ENCODE results near the gene FBLN5. TPM values are rescaled to one million over a fixed set of nuclear protein-coding genes. Genes with fewer than 3 reads are reported as not detected.

Gene FBLN5
- total RNA-seq = 3.0 TPM
- polyA plus RNA-seq = 10 to 100 TPM; 10.6 to 21.9 (median 21.0) TPM

DNA sequence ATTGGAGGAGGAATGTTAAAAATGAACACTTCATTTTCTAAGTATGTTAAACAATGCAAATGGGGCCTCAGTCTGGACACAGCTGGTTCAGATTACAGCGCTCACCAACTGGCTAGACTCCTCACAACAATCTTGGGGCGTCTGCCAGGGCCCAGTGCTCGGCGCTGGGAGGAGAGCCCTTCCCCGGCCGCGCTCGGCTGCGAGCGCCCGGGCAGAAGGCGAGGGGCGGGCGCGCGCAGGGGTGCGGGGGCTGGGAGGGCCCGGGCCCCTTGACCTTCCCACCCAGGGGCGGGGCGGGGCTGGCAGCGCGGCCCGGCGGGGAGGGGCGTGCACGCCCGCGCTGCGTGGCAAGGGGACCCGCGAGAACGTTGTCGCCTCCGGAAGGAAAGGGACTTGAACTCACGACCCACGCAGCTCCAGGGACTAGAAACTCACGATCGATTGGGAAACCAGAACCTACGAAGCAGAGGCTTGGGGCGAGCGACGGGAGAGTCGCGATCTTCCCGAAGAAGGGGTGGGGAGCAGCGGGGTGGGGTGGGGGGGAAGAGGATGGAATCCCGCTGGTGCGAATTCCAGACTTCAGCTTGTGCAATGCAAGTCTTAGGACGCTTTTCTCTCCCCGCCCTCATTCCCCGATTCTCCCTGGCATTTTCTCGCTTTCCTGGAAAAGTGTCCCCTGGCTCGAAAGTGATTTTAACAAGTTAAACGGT lies at the start of gene FBLN5:
FBLN5 (minus strand) TSS at position 220 of the 710 bp plus-strand sequence. CDS start 465 bp downstream, outside the sequence.
- peaks cover 60% of the 10 kb centered on the region for H3K27me3 Mint-ChIP-seq
- peaks cover 0 to 21% (median 12%) of the 10 kb centered on the region in 4 donors for H3K4me1 Mint-ChIP-seq
- no peaks in the 10 kb centered on the region for H3K9me3 Mint-ChIP-seq
- H3K36me3 Mint-ChIP-seq = no peaks in the 10 kb centered on the region
- Histone ChIP-seq H3K27me3 (ENCODE audit: control insufficient read depth, insufficient read depth, low read length) (peaks cover 13% of the 10 kb centered on the region), H3K4me1 (ENCODE audit: control insufficient read depth, insufficient read depth, low read length, poor library complexity, severe bottlenecking) (peaks cover 15% of the 10 kb centered on the region), H3K27ac (ENCODE audit: insufficient read depth, low read length, poor library complexity, severe bottlenecking) (no peak within 1 kb of the TSS), H3K4me3 (ENCODE audit: low read depth, low read length) (peak within 1 kb of the TSS; percentile 70), H3K9me3 (ENCODE audit: control insufficient read depth in 2 of 2, low read length in 2 of 2) (no peaks in the 10 kb centered on the region), H3K36me3 (ENCODE audit: control insufficient read depth, insufficient read depth, low read length) (no peaks in the 10 kb centered on the region)
- DNase-seq = peak in 1 of 3 donors; percentile 24
- ATAC-seq (ENCODE audit: low read depth in 2 of 2) = peak; percentile 34 to 52
- peak within 1 kb of the TSS in 2 of 3 donors; percentile 18 to 27 for H3K27ac Mint-ChIP-seq
- peak within 1 kb of the TSS; percentile 48 to 90 (median 87) for H3K4me3 Mint-ChIP-seq

GRCh38 chr14:91996948-91997371 lies 49.5 kb upstream of the FBLN5 start:
- peak overlapping the region in 1 of 4 donors; percentile 34 for H3K4me3 Mint-ChIP-seq
- ATAC-seq (ENCODE audit: low read depth in 2 of 2) (peak; percentile 61 to 71), DNase-seq (peak in 2 of 3 donors; percentile 55 to 75)
- peaks cover 40% of the 10 kb centered on the region for H3K4me1 ChIP-seq (ENCODE audit: control insufficient read depth, insufficient read depth, low read length, poor library complexity, severe bottlenecking)
- no peaks in the 10 kb centered on the region for H3K27me3 Mint-ChIP-seq
- no peak overlapping the region for H3K27ac ChIP-seq (ENCODE audit: insufficient read depth, low read length, poor library complexity, severe bottlenecking)
- H3K4me3 ChIP-seq (ENCODE audit: low read depth, low read length) = no peak overlapping the region
- peak overlapping the region in 2 of 3 donors; percentile 39 to 80 for H3K27ac Mint-ChIP-seq
- H3K9me3 Mint-ChIP-seq = no peaks in the 10 kb centered on the region
- H3K4me1 Mint-ChIP-seq = peaks cover 31 to 51% (median 41%) of the 10 kb centered on the region in 4 donors
- H3K9me3 ChIP-seq (ENCODE audit: control insufficient read depth in 2 of 2, low read length in 2 of 2) = no peaks in the 10 kb centered on the region
- H3K36me3 Mint-ChIP-seq = peaks cover 27% of the 10 kb centered on the region
- H3K36me3 ChIP-seq (ENCODE audit: control insufficient read depth, insufficient read depth, low read length) = peaks cover 17% of the 10 kb centered on the region
- H3K27me3 ChIP-seq (ENCODE audit: control insufficient read depth, insufficient read depth, low read length) = no peaks in the 10 kb centered on the region

- H3K36me3 ChIP-seq (ENCODE audit: control insufficient read depth, insufficient read depth, low read length) = peaks cover 70% of the 10 kb centered on the region
- Mint-ChIP-seq H3K9me3 (no peaks in the 10 kb centered on the region), H3K27ac (peak overlapping the region in 2 of 3 donors; percentile 28 to 68), H3K4me1 (peaks cover 18 to 44% (median 34%) of the 10 kb centered on the region in 4 donors), H3K27me3 (no peaks in the 10 kb centered on the region), H3K4me3 (no peak overlapping the region), H3K36me3 (peaks cover 66% of the 10 kb centered on the region)
- H3K27ac ChIP-seq (ENCODE audit: insufficient read depth, low read length, poor library complexity, severe bottlenecking) = no peak overlapping the region
- peaks cover 4% of the 10 kb centered on the region for H3K4me1 ChIP-seq (ENCODE audit: control insufficient read depth, insufficient read depth, low read length, poor library complexity, severe bottlenecking)
- no peak overlapping the region for H3K4me3 ChIP-seq (ENCODE audit: low read depth, low read length)
- no peak for DNase-seq
- no peak for ATAC-seq (ENCODE audit: low read depth in 2 of 2)
- H3K9me3 ChIP-seq (ENCODE audit: control insufficient read depth in 2 of 2, low read length in 2 of 2) = no peaks in the 10 kb centered on the region
- no peaks in the 10 kb centered on the region for H3K27me3 ChIP-seq (ENCODE audit: control insufficient read depth, insufficient read depth, low read length)
Observed at GRCh38 chr14:91987192-91987591, 39.7 kb upstream of the FBLN5 start.

DNA sequence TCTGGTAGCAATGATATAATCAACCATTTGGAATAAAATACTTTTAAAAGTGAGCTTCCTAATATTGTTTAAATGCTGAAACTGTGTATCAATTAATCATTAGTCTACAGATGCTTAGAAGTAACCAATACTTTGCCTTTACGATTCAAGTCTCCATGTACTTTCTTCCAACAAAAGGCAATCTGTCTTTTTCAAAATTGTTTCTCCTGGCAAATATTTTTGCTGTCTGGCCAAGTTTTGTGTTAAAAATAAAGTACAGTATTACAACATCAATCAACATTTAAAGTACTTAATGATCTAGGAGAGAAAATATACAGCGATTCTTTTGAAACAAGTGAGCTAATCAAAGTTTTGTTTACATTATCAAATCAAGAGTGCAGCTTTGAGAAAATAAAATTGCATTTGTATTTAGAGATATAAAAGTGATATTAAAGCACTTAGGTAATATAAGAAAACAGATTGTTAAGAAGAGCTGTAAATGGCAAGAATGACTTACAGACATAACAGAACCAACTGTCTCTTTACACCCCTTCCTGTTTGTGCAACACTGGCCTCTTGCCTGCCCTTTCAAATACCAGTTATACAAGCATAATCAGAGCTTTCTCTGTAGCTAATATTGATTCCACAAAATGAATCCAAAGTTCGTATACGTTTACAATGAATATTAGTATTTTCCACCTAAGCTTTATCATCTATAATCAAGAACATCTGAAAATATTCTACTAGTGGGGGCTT lies 38.2 kb upstream of the FBLN5 start:
- H3K4me1 Mint-ChIP-seq = peaks cover 18 to 44% (median 34%) of the 10 kb centered on the region in 4 donors
- peaks cover 58% of the 10 kb centered on the region for H3K36me3 ChIP-seq (ENCODE audit: control insufficient read depth, insufficient read depth, low read length)
- H3K27ac Mint-ChIP-seq = peak overlapping the region in 1 of 3 donors; percentile 45
- DNase-seq (peak in 1 of 3 donors; percentile 42), ATAC-seq (ENCODE audit: low read depth in 2 of 2) (no peak)
- no peaks in the 10 kb centered on the region for H3K9me3 ChIP-seq (ENCODE audit: control insufficient read depth in 2 of 2, low read length in 2 of 2)
- H3K9me3 Mint-ChIP-seq = no peaks in the 10 kb centered on the region
- no peak overlapping the region for H3K4me3 Mint-ChIP-seq
- H3K27ac ChIP-seq (ENCODE audit: insufficient read depth, low read length, poor library complexity, severe bottlenecking) = no peak overlapping the region
- no peaks in the 10 kb centered on the region for H3K27me3 ChIP-seq (ENCODE audit: control insufficient read depth, insufficient read depth, low read length)
- H3K4me1 ChIP-seq (ENCODE audit: control insufficient read depth, insufficient read depth, low read length, poor library complexity, severe bottlenecking) = peaks cover 4% of the 10 kb centered on the region
- H3K4me3 ChIP-seq (ENCODE audit: low read depth, low read length) = no peak overlapping the region
- no peaks in the 10 kb centered on the region for H3K27me3 Mint-ChIP-seq
- H3K36me3 Mint-ChIP-seq = peaks cover 62% of the 10 kb centered on the region

DNA sequence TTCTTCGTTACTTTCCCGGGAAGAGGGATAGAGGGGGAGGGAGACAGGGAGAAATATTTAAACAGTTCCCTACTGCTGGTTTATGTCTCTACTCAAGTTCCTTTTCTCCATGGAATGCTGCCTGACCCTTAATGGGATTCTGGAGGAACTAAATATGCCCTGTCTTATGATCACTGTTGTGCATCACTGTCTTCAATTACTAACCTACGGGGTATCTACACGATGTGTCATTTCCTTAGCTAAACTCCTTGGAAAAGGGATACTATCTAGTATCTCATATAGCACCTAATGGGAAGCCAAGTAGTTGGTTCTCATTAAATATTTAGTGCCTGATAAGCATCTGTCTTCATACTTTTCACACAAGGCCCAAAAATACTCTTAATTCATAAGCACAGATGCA lies 37.5 kb upstream of the FBLN5 start:
- H3K27ac ChIP-seq (ENCODE audit: insufficient read depth, low read length, poor library complexity, severe bottlenecking) = no peak overlapping the region
- no peaks in the 10 kb centered on the region for H3K9me3 ChIP-seq (ENCODE audit: control insufficient read depth in 2 of 2, low read length in 2 of 2)
- Mint-ChIP-seq H3K36me3 (peaks cover 69% of the 10 kb centered on the region), H3K9me3 (no peaks in the 10 kb centered on the region), H3K27me3 (no peaks in the 10 kb centered on the region), H3K4me1 (peaks cover 23 to 50% (median 39%) of the 10 kb centered on the region in 4 donors), H3K27ac (peak overlapping the region in 1 of 3 donors; percentile 45), H3K4me3 (no peak overlapping the region)
- H3K4me1 ChIP-seq (ENCODE audit: control insufficient read depth, insufficient read depth, low read length, poor library complexity, severe bottlenecking) = peaks cover 4% of the 10 kb centered on the region
- no peaks in the 10 kb centered on the region for H3K27me3 ChIP-seq (ENCODE audit: control insufficient read depth, insufficient read depth, low read length)
- DNase-seq (no peak), ATAC-seq (ENCODE audit: low read depth in 2 of 2) (no peak)
- H3K4me3 ChIP-seq (ENCODE audit: low read depth, low read length) = no peak overlapping the region
- H3K36me3 ChIP-seq (ENCODE audit: control insufficient read depth, insufficient read depth, low read length) = peaks cover 53% of the 10 kb centered on the region

- H3K9me3 ChIP-seq (ENCODE audit: control insufficient read depth in 2 of 2, low read length in 2 of 2) = no peaks in the 10 kb centered on the region
- peaks cover 51% of the 10 kb centered on the region for H3K36me3 ChIP-seq (ENCODE audit: control insufficient read depth, insufficient read depth, low read length)
- H3K4me1 ChIP-seq (ENCODE audit: control insufficient read depth, insufficient read depth, low read length, poor library complexity, severe bottlenecking) = peaks cover 4% of the 10 kb centered on the region
- no peak overlapping the region for H3K4me3 Mint-ChIP-seq
- peaks cover 29 to 48% (median 35%) of the 10 kb centered on the region in 4 donors for H3K4me1 Mint-ChIP-seq
- no peaks in the 10 kb centered on the region for H3K9me3 Mint-ChIP-seq
- H3K4me3 ChIP-seq (ENCODE audit: low read depth, low read length) = no peak overlapping the region
- H3K27me3 ChIP-seq (ENCODE audit: control insufficient read depth, insufficient read depth, low read length) = no peaks in the 10 kb centered on the region
- DNase-seq (no peak), ATAC-seq (ENCODE audit: low read depth in 2 of 2) (no peak)
- H3K27ac ChIP-seq (ENCODE audit: insufficient read depth, low read length, poor library complexity, severe bottlenecking) = no peak overlapping the region
- peak overlapping the region in 1 of 3 donors; percentile 54 for H3K27ac Mint-ChIP-seq
- no peaks in the 10 kb centered on the region for H3K27me3 Mint-ChIP-seq
- H3K36me3 Mint-ChIP-seq = peaks cover 71% of the 10 kb centered on the region
Observed at GRCh38 chr14:91983588-91983987, 36.1 kb upstream of the FBLN5 start.

DNA sequence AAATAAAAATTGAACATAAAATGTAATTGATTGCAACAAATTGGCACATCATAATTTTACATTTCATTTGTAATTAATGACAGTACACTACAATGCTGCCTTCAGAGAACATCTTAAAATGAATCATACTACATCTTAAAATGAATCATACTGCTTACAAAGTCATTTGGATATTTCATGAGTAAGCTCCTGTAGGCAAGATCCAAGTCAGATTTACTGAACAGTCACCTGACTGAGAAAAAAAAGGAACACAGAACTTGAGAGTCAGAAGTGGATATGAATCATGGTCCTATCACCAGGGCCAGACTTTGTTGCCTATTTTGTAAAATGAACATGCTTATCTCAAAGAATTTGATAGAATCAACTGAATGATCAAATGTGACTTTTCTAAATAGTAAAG lies 32.7 kb upstream of the FBLN5 start:
- no peak overlapping the region for H3K27ac ChIP-seq (ENCODE audit: insufficient read depth, low read length, poor library complexity, severe bottlenecking)
- H3K36me3 Mint-ChIP-seq = peaks cover 56% of the 10 kb centered on the region
- H3K4me3 ChIP-seq (ENCODE audit: low read depth, low read length) = no peak overlapping the region
- H3K36me3 ChIP-seq (ENCODE audit: control insufficient read depth, insufficient read depth, low read length) = peaks cover 35% of the 10 kb centered on the region
- peak overlapping the region in 1 of 3 donors; percentile 77 for H3K27ac Mint-ChIP-seq
- DNase-seq (peak in 1 of 3 donors; percentile 61), ATAC-seq (ENCODE audit: low read depth in 2 of 2) (peak; percentile 64 to 82)
- peaks cover 21 to 34% (median 26%) of the 10 kb centered on the region in 4 donors for H3K4me1 Mint-ChIP-seq
- H3K4me1 ChIP-seq (ENCODE audit: control insufficient read depth, insufficient read depth, low read length, poor library complexity, severe bottlenecking) = no peaks in the 10 kb centered on the region
- no peaks in the 10 kb centered on the region for H3K27me3 ChIP-seq (ENCODE audit: control insufficient read depth, insufficient read depth, low read length)
- no peaks in the 10 kb centered on the region for H3K9me3 ChIP-seq (ENCODE audit: control insufficient read depth in 2 of 2, low read length in 2 of 2)
- no peak overlapping the region for H3K4me3 Mint-ChIP-seq
- no peaks in the 10 kb centered on the region for H3K27me3 Mint-ChIP-seq
- H3K9me3 Mint-ChIP-seq = no peaks in the 10 kb centered on the region

Measured in CD4-positive, CD25-positive, alpha-beta regulatory T cell (primary cell).